Vagina (tissue), 2 donors: ENCODE measurements around the gene MFSD6. TPM values are rescaled to one million over a fixed set of nuclear protein-coding genes. Genes with fewer than 3 reads are reported as not detected.
"Not testable (repeated sequence)": the region's sequence is repeated elsewhere in the genome, so short reads cannot be mapped to it uniquely, and the experiment has no call there.

ENCODE experiments used
- DNase-seq, 2 donors: peaks; one replicate each; pipeline ENCODE4 v3.0.0-alpha.2; 2017; ENCODE audit errors: extremely low spot score in 2 of 2
- H3K27ac ChIP-seq: fragments of 200-600 bp; sonication (generic); one replicate; pipeline ENCODE4 v1.5.1; 2019
- H3K27me3 ChIP-seq: fragments of 200-600 bp; sonication (generic); one replicate; pipeline ENCODE4 v1.5.1; 2019
- H3K36me3 ChIP-seq, 2 donors: fragments of 200-600 bp; sonication (generic); one replicate each; pipeline ENCODE4 v1.5.1; 2017 to 2019
- H3K4me1 ChIP-seq: fragments of 200-600 bp; sonication (generic); one replicate; pipeline ENCODE4 v1.5.1; 2019
- H3K4me3 ChIP-seq, 2 donors: fragments of 200-600 bp; sonication (generic); 1 replicate in 1 of 2; 2 replicates in 1 of 2; pipeline ENCODE4 v1.5.1; 2016 to 2019
- H3K9me3 ChIP-seq: fragments of 200-600 bp; sonication (generic); one replicate; pipeline ENCODE4 v1.5.1; 2019
- POLR2A ChIP-seq, 2 donors: fragments of 450-650 bp; IDR thresholded peaks; one replicate each; pipeline ENCODE4 v1.6.1; 2017; ENCODE audit warnings: antibody characterized with exemption in 2 of 2, mild to moderate bottlenecking in 2 of 2, moderate library complexity in 2 of 2
- POLR2AphosphoS5 ChIP-seq, 2 donors: sonication (generic); formaldehyde crosslinking; IDR thresholded peaks; one replicate each; pipeline ENCODE4 v1.9.0; 2017; ENCODE audit warnings: antibody characterized with exemption in 2 of 2, mild to moderate bottlenecking in 2 of 2, low read depth in 1 of 2; ENCODE audit not compliant: insufficient read depth in 1 of 2
- intact Hi-C: fragments of 100-400 bp; cut with DNase I; formaldehyde crosslinking; loops from one replicate; pipeline ENCODE4 v1.15.1; 2023
- total RNA-seq: library from RNA; depleted of rRNA; stranded (reverse); fragments of >200 nt; gene quantifications from one replicate; pipeline ENCODE4 v1.2.3, GENCODE V29; 2016
- TF ChIP-seq, protein P1 (sequence below), 3 experiments: fragments of 450-650 bp in 2 of 3; fragments of 200-600 bp in 1 of 3; sonication (generic) in 1 of 3; IDR thresholded peaks; one replicate each; pipeline ENCODE4 v1.5.1; 2017 to 2019; ENCODE audit warnings: antibody characterized with exemption in 3 of 3, mild to moderate bottlenecking in 2 of 3, moderate library complexity in 2 of 3

Gene MFSD6
- total RNA-seq, 1 donor from 2014 or later: 84.7 TPM

DNA sequence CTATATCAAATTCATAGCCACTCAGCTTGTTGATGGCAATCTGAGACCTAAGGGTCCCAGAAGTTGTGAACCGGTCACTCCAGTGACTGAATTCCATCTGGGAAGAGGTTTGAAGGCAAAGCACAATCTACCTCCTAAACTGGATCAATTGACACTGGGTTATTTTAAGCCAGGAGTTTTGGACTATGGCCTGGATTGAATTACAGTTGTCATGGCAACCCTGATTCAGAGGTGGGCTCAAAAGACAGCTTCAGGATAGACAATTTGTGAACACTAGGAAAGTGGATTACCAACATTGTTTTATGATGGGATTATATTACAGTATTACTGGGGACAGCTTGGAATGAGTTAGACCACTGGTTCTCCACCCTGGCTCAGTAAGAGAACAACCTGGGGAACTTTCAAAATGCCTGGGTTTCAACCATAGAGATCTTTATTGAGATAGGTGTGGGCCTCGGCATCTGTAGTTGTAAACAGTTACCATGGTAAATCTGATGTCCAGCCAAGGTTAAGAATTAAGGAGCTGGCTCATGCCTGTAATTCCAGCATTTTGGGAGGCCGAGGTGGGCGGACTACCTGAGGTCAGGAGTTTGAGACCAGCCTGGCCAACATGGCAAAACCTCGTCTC lies 58.8 kb downstream of the MFSD6 start:
- TF ChIP-seq, protein P1, sequence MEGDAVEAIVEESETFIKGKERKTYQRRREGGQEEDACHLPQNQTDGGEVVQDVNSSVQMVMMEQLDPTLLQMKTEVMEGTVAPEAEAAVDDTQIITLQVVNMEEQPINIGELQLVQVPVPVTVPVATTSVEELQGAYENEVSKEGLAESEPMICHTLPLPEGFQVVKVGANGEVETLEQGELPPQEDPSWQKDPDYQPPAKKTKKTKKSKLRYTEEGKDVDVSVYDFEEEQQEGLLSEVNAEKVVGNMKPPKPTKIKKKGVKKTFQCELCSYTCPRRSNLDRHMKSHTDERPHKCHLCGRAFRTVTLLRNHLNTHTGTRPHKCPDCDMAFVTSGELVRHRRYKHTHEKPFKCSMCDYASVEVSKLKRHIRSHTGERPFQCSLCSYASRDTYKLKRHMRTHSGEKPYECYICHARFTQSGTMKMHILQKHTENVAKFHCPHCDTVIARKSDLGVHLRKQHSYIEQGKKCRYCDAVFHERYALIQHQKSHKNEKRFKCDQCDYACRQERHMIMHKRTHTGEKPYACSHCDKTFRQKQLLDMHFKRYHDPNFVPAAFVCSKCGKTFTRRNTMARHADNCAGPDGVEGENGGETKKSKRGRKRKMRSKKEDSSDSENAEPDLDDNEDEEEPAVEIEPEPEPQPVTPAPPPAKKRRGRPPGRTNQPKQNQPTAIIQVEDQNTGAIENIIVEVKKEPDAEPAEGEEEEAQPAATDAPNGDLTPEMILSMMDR (IDR thresholded peaks at IDR 0.05): no peak
- TF ChIP-seq POLR2A (IDR thresholded peaks at IDR 0.05) (no peak), POLR2AphosphoS5 (IDR thresholded peaks at IDR 0.05; ENCODE audit: insufficient read depth in 1 of 2, low read depth in 1 of 2) (no peak)
- intact Hi-C loops: no loop called here
- Histone ChIP-seq H3K9me3 (no peaks in the 10 kb centered on the region), H3K4me1 (peaks cover 54% of the 10 kb centered on the region), H3K27me3 (no peaks in the 10 kb centered on the region), H3K36me3 (peaks cover 0 to 6% of the 10 kb centered on the region in 2 donors), H3K4me3 (no peak overlapping the region), H3K27ac (peak overlapping the region; percentile 78)
- DNase-seq: no peak

DNA sequence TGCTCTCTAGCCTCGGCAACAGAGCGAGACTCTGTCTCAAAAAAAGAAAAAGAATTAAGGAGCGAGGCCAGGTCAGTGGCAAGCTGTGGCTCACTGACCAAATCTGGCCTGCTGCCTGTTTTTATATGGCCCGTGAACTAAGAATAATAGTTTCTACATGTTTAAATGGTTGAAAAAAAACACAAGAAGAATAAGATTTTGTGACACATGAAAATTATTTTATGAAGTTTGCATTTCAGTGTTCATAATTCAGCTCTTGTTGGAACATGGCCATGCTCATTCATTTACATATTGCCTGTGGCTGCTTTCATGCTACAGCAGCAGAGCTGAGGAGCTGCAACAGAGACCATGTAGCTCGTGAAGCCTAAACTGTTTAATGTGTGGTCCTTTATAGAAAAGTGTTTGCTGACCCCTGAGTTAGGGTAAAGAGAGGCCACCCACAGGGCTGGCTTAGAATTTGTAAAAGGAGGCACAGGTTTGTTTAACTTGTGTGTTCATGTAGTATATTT lies 59.5 kb downstream of the MFSD6 start:
- intact Hi-C loops: no loop called here
- TF ChIP-seq, protein P1 (IDR thresholded peaks at IDR 0.05): no peak
- TF ChIP-seq POLR2AphosphoS5 (IDR thresholded peaks at IDR 0.05; ENCODE audit: insufficient read depth in 1 of 2, low read depth in 1 of 2) (no peak), POLR2A (IDR thresholded peaks at IDR 0.05) (no peak)
- Histone ChIP-seq H3K4me3 (no peak overlapping the region), H3K4me1 (peaks cover 54% of the 10 kb centered on the region), H3K27ac (peak overlapping the region; percentile 78), H3K9me3 (no peaks in the 10 kb centered on the region), H3K36me3 (peaks cover 0 to 6% of the 10 kb centered on the region in 2 donors), H3K27me3 (no peaks in the 10 kb centered on the region)
- no peak for DNase-seq

DNA sequence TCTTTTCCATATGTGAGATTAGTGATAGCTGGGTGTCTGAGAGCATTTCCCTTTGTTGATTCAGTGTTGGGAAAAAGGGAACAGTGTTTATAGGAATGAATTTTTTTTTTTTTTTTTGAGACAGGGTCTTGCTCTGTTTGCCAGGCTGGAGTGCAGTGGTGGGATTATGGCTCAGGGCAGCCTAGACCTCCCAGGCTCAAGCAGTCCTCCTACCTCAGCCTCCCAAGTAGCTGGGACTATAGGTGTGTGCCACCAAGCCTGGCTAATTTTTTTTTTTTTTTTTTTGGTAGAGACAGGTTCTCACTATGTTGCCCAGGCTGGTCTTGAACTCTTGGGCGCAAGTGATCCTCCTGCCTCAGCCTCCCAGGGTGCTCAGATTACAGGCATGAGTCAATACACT lies 60.2 kb downstream of the MFSD6 start:
- H3K4me1 ChIP-seq: peaks cover 54% of the 10 kb centered on the region
- H3K9me3 ChIP-seq, DNase-seq, H3K27me3 ChIP-seq, intact Hi-C loops, H3K36me3 ChIP-seq, H3K4me3 ChIP-seq: not testable (repeated sequence)
- peak overlapping the region; percentile 78 for H3K27ac ChIP-seq

DNA sequence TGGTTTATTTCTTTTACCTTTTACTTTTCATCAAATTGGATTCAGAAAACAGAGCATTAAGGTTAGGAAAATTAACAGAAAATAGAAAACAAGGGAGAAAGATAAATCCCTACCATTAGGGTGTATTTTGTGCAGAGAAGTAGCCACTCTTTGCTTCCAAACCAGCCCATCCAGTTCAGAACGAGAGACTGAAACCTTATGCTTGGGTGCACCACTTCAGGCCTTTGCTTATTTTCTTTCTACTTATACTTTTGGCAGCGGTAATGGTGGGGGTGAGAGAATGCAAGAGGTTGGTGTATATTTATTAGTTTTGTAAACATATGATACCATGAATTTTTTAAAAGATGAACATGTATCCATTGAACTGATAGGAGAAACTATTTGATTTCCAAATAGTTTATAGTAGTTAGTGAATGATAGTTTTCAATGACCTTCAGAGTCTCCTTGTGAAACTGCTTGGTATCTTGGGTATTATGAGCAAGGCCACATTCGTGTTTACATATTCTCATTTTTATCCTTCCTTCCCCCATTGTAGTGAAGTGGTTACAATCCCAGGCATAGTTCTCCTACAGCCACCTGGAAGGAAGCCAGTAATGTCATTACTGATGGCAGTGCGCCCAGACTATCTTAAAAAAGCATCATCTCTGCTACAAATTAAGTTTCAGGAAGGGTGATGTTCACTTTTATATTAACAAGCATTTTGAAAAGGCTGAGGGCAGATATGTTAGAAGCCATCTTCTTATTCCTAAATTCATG lies 60.8 kb downstream of the MFSD6 start:
- DNase-seq: no peak

DNA sequence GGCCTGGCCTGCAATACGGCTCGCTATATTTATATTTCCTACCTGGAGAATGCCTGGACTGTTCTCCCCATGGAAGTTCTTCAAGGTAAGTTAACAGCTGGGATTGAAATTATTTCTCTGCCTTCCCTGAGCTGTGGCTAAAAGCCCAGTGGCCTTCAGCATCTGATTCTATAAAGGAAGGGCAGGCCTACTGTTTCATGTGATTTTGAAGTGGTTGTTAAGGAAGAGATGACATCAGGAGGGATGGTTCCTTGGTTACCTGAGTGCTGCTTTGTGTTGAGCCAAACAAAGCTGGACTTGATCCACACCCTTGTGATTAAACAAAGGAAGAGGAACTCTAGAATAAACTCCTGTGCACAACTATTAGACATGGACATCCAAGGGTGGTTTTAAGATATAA lies 61.6 kb downstream of the MFSD6 start:
- Histone ChIP-seq H3K4me1 (peaks cover 48% of the 10 kb centered on the region), H3K27ac (peak overlapping the region; percentile 78)
- no peak for DNase-seq

More for the DNA sequence above, 60.8 kb downstream of the MFSD6 start:
- TF ChIP-seq POLR2A (IDR thresholded peaks at IDR 0.05) (no peak), POLR2AphosphoS5 (IDR thresholded peaks at IDR 0.05; ENCODE audit: insufficient read depth in 1 of 2, low read depth in 1 of 2) (peak in 1 of 2 donors; percentile 89)
- Histone ChIP-seq H3K4me3 (no peak overlapping the region), H3K27me3 (no peaks in the 10 kb centered on the region), H3K4me1 (peaks cover 54% of the 10 kb centered on the region), H3K27ac (peak overlapping the region; percentile 78), H3K36me3 (peaks cover 0 to 6% of the 10 kb centered on the region in 2 donors), H3K9me3 (no peaks in the 10 kb centered on the region)
- intact Hi-C loops: no loop called here

More for the DNA sequence above, 61.6 kb downstream of the MFSD6 start:
- TF ChIP-seq POLR2AphosphoS5 (IDR thresholded peaks at IDR 0.05; ENCODE audit: insufficient read depth in 1 of 2, low read depth in 1 of 2) (peak in 1 of 2 donors; percentile 79), POLR2A (IDR thresholded peaks at IDR 0.05) (no peak)
- TF ChIP-seq, protein P1 (IDR thresholded peaks at IDR 0.05): no peak
- no peaks in the 10 kb centered on the region for H3K27me3 ChIP-seq
- no peak overlapping the region for H3K4me3 ChIP-seq
- no peaks in the 10 kb centered on the region for H3K9me3 ChIP-seq
- intact Hi-C loops: no loop called here
- peaks cover 0 to 6% of the 10 kb centered on the region in 2 donors for H3K36me3 ChIP-seq
